Ishikawa (cell line): ENCODE data around the gene BEST4.

ENCODE experiments used
- CREB1 ChIP-seq: IDR thresholded peaks from 2 replicates; pipeline ENCODE4 v1.6.1; 2012; ENCODE audit warnings: low read depth
- EGR1 ChIP-seq: IDR thresholded peaks from 2 replicates; pipeline ENCODE4 v1.6.1; 2012
- EP300 ChIP-seq: IDR thresholded peaks from 2 replicates; pipeline ENCODE4 v1.6.1; 2012; ENCODE audit warnings: borderline replicate concordance
- NFIC ChIP-seq: IDR thresholded peaks from 2 replicates; pipeline ENCODE4 v1.6.1; 2012
- RAD21 ChIP-seq: IDR thresholded peaks from 2 replicates; pipeline ENCODE4 v1.6.1; 2012; ENCODE audit warnings: low read depth
- TAF1 ChIP-seq: IDR thresholded peaks from 2 replicates; pipeline ENCODE4 v1.6.1; 2012; ENCODE audit warnings: low read depth, mild to moderate bottlenecking
- TCF12 ChIP-seq: IDR thresholded peaks from 2 replicates; pipeline ENCODE4 v1.6.1; 2012; ENCODE audit warnings: low read depth
- USF1 ChIP-seq: IDR thresholded peaks from 2 replicates; pipeline ENCODE4 v1.6.1; 2012
- YY1 ChIP-seq: IDR thresholded peaks from 2 replicates; pipeline ENCODE4 v1.6.1; 2012; ENCODE audit warnings: low read depth

DNA sequence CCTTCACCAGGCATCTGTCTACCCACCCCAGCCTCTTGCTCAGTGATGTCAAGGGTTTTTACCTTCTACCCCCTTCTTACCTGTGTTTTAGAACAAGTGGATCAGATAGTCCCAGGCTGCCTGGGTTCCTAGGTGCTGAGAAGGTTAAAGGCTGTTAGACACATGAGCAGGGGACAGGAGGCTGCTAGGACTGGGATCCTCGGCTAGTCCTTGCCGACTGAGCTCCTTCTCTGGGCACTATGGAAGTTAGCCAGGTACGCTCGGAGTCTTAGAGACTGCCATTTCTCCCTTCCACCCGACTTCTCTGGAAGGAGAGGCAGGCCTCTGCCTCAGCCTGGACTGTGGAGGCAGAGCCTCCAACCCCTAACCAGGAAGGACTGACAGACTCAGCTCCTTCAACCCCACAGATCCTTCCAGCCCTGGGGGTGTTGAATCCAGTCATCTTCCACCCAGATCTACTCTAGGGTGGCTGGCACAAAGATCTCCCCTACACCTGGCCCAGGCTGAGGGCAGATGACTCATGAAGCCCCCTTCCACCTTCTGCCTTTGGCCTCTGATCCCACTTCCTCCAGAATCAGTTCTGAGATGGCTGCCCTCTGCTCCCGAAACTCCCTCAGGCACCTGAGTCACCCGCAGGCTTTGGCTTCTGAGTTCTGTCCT, 18.9 kb upstream of the BEST4 start, which contains the start of gene DYNLT4:
- TF ChIP-seq RAD21 = no peak
- TF ChIP-seq NFIC = no peak
- no peak for TF ChIP-seq USF1
- no peak for TF ChIP-seq TCF12
- no peak for TF ChIP-seq EP300
- TF ChIP-seq EGR1 = no peak
- no peak for TF ChIP-seq CREB1
- TF ChIP-seq TAF1 = no peak; the same call in 1 of the 2 replicates
- 0 out of 2 replicates have a peak, but pooled peaks have one; percentile 19 for TF ChIP-seq YY1
